ENCODE results near the gene ZCRB1.

Gene ZCRB1

DNA sequence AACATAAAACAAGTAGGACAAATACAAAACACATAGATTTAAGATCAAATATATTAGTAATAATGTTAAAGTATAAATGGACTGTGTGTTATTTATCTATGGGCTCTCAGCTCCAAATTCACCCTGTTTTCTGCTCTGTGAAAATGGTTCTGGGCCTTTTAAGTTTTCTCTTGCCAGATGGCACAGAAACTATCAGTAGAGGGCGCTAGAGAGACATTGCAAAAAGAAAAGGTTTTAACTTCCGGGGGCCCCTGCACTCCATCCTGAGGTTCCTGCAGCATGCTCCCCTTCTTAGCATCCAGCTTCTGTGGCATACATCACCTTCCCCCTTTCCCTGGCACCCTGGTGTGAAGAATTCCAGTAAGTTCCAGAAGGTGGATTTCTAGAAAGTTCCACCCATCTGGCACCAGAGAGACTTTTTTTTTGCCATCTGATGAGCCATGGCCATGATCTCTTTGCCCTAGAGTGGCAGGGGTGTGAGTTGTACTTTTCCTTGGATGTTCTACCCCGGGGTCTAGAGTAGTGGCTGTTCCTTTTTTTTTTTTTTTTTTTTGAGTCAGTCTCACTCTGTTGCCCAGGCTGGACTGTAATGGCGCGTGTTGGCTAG lies 29.3 kb downstream of the ZCRB1 start:
- TF ChIP-seq, protein P1, sequence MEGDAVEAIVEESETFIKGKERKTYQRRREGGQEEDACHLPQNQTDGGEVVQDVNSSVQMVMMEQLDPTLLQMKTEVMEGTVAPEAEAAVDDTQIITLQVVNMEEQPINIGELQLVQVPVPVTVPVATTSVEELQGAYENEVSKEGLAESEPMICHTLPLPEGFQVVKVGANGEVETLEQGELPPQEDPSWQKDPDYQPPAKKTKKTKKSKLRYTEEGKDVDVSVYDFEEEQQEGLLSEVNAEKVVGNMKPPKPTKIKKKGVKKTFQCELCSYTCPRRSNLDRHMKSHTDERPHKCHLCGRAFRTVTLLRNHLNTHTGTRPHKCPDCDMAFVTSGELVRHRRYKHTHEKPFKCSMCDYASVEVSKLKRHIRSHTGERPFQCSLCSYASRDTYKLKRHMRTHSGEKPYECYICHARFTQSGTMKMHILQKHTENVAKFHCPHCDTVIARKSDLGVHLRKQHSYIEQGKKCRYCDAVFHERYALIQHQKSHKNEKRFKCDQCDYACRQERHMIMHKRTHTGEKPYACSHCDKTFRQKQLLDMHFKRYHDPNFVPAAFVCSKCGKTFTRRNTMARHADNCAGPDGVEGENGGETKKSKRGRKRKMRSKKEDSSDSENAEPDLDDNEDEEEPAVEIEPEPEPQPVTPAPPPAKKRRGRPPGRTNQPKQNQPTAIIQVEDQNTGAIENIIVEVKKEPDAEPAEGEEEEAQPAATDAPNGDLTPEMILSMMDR (IDR thresholded peaks at IDR 0.05): peak; percentile 55

DNA sequence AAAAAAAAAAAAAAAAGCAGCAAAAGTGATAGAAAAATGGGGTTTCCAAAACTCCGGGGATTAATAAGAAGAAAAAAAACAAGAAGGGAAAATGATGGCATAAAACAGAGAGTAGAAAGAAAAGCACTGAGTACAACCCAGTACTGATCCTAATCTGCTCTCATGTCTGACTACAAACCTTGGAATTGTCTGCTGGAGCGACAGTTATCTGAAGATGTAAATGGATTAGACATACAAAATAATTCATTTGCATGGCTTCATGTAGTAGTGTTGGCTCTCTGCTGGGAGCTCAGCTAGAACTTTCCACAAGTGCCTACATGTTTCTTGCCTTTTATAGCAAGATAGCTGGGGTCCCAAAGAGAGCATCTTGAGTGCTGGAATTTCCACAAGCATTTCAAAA lies 34.2 kb downstream of the ZCRB1 start:
- TF ChIP-seq, protein P1 (IDR thresholded peaks at IDR 0.05): no peak

DNA sequence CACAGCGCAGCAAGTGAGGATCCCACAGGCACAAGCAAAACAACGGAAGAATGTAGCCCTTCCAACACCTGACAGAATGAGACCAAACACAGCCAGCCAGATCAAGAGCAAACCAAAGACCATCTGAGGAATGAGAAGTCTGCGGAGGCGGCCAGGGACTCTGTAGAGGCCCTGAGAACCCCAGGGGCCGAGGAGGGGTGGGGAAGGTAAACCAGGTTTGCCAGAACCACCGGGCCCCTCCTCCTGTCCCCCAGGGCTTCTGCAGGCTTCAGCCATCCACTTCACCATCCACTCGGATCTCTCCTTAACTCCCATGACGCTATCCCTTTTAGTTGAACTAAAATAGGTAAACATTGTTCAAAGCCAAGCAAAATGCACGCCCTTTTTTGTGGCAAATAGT lies 37.4 kb downstream of the ZCRB1 start:
- TF ChIP-seq, protein P1 (IDR thresholded peaks at IDR 0.05): no peak

DNA sequence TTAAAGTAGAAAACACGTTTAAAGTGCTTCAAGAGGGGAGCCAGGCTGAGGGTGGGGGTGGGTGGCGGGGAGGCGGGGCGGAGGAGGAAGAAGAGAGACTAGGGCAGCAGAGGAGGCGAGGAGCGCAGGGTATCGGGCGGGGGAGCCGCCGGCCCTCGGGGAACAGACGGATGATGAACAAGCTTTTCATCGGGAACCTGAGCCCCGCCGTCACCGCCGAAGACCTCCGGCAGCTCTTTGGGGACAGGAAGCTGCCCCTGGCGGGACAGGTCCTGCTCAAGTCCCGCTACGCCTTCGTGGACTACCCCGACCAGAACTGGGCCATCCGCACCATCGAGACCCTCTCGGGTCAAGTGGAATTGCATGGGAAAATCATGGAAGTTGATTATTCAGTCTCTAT lies 39.2 kb downstream of the ZCRB1 start:
- TF ChIP-seq, protein P1 (IDR thresholded peaks at IDR 0.05): no peak

DNA sequence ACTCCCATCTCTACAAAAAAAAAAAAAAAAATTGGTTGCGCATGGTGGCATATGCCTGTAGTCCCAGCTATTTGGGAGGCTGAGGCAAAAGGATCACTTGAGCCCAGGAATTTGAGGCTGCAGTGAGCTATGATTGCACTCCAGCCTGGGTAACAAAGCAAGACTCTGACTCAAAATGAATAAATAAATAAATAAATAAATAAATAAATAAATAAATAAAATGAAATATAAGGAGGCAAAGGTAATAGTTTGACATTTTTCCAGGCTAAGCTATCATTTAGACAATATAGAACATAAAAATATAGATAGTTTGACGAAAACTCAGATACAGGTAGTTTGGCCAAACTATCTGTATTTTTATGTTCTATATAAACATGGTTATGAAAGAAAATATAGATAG lies 40.5 kb downstream of the ZCRB1 start:
- TF ChIP-seq, protein P1 (IDR thresholded peaks at IDR 0.05): no peak

DNA sequence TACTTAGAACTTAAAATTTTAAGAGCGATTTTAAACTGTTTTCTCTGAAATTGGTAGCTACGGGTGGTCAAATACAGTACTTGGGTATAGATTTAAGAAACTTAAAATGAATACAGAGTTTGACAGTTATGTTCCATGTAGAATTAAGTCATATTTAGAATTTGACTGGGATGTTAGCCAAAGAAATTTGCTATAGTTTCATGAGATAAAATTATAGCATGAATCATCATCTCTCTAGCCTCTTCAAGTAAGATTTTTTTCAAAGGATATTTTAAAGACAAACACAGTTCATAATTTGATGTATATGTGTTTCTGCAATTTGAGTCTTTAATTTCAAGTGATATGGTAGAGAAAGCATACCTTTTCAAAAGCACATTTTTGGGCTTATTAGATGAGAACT lies 41.0 kb downstream of the ZCRB1 start:
- TF ChIP-seq, protein P1 (IDR thresholded peaks at IDR 0.05): no peak

DNA sequence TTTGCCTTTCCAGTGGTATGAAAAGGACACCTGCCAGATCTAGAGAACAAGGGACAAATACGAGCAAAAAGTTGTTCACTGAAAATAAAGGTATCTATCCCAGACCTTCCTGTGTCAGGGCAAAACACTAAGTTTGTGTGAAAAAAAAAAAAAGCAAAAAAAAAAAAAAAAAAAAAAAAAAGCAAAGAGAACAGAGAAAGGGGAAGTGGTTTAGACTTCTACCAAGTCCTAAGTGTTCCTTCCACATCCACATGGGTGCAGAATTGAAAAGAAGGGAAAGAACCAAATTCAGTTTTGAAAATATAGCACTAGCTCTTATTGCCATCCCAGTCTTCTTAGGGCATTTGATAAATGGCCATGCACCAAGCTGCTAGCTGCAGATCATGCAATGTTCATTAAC lies 41.7 kb downstream of the ZCRB1 start:
- TF ChIP-seq, protein P1 (IDR thresholded peaks at IDR 0.05): no peak

DNA sequence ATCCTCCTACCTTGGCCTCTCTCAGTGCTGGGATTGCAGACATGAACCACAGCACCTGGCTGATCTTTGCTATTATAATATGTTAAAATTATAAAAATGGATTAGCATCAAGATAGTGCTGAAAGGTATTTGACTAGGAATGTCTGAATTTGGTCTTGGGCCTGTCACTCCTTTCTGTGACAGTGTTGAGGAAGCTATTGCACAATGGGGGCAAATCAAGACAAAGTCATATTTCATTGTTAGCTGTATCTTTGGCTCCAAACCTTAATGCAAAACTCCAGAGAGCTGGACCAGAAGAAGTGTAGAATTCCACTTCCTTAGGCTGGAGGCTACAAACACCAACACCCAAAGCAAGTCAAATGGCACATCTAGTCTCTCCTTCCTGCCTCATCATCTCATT lies 42.2 kb downstream of the ZCRB1 start:
- TF ChIP-seq, protein P1 (IDR thresholded peaks at IDR 0.05): no peak
